ENCODE data around the gene NCKAP5. TPM values are rescaled to one million over a fixed set of nuclear protein-coding genes. Genes with fewer than 3 reads are reported as not detected.

Gene NCKAP5
- total RNA-seq, 1 donor from 2014 or later = 7.7 TPM

DNA sequence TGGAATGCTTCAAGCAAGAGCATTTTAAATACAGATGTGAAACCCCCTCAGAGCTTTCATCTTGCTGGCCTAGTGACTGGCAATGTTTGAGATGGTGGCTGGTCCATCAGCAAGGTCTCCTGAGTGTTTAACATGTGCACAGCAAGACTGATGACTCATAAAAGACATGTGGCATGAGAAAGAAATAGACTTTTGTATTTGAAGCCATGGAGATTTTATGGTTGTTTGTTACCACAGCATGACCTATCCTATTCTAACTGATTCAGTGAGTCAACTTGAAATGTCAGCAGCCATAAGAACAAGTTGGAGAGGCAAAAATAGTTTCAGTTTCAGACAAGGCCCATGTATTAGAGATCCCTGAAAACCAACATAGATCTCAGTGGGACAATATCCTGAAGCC lies 743.5 kb downstream of the NCKAP5 start:
- TF ChIP-seq, protein P1, sequence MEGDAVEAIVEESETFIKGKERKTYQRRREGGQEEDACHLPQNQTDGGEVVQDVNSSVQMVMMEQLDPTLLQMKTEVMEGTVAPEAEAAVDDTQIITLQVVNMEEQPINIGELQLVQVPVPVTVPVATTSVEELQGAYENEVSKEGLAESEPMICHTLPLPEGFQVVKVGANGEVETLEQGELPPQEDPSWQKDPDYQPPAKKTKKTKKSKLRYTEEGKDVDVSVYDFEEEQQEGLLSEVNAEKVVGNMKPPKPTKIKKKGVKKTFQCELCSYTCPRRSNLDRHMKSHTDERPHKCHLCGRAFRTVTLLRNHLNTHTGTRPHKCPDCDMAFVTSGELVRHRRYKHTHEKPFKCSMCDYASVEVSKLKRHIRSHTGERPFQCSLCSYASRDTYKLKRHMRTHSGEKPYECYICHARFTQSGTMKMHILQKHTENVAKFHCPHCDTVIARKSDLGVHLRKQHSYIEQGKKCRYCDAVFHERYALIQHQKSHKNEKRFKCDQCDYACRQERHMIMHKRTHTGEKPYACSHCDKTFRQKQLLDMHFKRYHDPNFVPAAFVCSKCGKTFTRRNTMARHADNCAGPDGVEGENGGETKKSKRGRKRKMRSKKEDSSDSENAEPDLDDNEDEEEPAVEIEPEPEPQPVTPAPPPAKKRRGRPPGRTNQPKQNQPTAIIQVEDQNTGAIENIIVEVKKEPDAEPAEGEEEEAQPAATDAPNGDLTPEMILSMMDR (conservative IDR thresholded peaks at IDR 0.05) = no peak
- Mint-ChIP-seq H3K27ac (no peak overlapping the region), H3K9me3 (peaks cover 4% of the 10 kb centered on the region), H3K4me1 (ENCODE audit: unreplicated experiment) (no peaks in the 10 kb centered on the region), H3K4me3 (no peak overlapping the region), H3K27me3 (no peaks in the 10 kb centered on the region), H3K36me3 (peaks cover 4% of the 10 kb centered on the region)
- no peak for DNase-seq (ENCODE audit: extremely low spot score, unreplicated experiment)

DNA sequence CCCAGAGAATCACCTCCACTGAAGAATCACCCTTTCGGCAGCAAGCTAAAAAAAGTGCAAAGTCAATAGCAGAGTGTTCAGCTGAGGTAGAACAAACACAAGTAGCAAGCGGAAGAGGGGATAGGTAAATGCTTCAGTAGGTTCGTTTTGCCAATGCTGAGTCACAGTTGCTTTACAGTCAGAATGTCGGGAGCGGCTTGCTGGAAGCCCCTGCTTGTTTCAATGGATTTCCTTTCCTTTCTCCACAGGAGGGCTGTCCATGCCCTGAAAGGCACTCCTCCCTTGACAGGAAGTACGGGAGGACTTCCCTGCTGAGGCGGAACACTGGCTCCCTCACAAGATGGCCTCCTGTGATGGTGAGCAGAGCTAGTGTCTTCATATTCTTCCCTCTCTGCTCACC lies 752.0 kb downstream of the NCKAP5 start:
- H3K4me1 Mint-ChIP-seq (ENCODE audit: unreplicated experiment) = no peaks in the 10 kb centered on the region
- TF ChIP-seq, protein P1 (conservative IDR thresholded peaks at IDR 0.05) = no peak
- no peak for DNase-seq (ENCODE audit: extremely low spot score, unreplicated experiment)
- no peaks in the 10 kb centered on the region for H3K27me3 Mint-ChIP-seq
- H3K36me3 Mint-ChIP-seq = no peaks in the 10 kb centered on the region
- H3K9me3 Mint-ChIP-seq = no peaks in the 10 kb centered on the region
- H3K4me3 Mint-ChIP-seq = no peak overlapping the region
- H3K27ac Mint-ChIP-seq = no peak overlapping the region

DNA sequence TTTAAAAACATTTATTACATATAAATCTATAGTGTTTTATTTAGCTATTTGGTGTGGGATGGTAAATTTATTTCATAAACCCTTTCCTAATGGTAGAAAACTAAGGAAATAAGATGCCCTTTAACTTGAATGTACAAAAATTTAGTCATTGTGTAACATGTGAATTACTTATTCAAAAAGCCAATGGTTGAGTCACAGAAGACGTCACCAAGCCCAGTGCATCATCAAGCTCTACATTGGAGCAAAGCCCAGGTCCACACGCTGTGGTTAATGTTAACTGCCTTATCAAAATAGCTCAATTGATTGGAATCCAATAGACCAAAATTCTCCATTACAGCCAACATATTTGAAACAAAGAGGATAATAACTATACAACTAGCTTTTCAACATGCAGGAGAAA lies 752.7 kb downstream of the NCKAP5 start:
- no peak overlapping the region for H3K4me3 Mint-ChIP-seq
- DNase-seq (ENCODE audit: extremely low spot score, unreplicated experiment) = no peak
- TF ChIP-seq, protein P1 (conservative IDR thresholded peaks at IDR 0.05) = no peak

DNA sequence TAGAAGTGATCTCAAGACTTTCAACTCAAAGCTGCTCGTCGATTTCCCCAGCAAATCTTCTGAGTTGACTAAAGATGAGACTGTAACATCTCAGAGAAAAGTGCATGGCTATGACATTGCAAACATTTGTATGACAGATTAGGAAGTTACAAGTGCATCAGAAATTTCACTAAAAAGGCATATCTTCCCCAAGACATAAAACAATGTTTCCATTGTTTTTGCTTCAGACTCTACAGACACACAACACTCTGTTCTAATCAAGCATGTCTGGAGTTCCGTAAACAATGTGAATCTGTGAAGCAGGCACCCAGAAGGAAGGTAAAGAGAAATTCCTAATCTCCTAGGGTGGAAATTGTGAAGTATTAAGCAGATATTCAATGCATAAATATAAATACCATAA lies 753.6 kb downstream of the NCKAP5 start:
- TF ChIP-seq, protein P1 (conservative IDR thresholded peaks at IDR 0.05) = no peak
- Mint-ChIP-seq H3K4me3 (no peak overlapping the region), H3K27me3 (no peaks in the 10 kb centered on the region), H3K9me3 (no peaks in the 10 kb centered on the region), H3K36me3 (no peaks in the 10 kb centered on the region), H3K27ac (no peak overlapping the region), H3K4me1 (ENCODE audit: unreplicated experiment) (no peaks in the 10 kb centered on the region)
- no peak for DNase-seq (ENCODE audit: extremely low spot score, unreplicated experiment)

More for the DNA sequence above, 752.7 kb downstream of the NCKAP5 start:
- Mint-ChIP-seq H3K27me3 (no peaks in the 10 kb centered on the region), H3K27ac (no peak overlapping the region), H3K36me3 (no peaks in the 10 kb centered on the region), H3K9me3 (no peaks in the 10 kb centered on the region), H3K4me1 (ENCODE audit: unreplicated experiment) (no peaks in the 10 kb centered on the region)

DNA sequence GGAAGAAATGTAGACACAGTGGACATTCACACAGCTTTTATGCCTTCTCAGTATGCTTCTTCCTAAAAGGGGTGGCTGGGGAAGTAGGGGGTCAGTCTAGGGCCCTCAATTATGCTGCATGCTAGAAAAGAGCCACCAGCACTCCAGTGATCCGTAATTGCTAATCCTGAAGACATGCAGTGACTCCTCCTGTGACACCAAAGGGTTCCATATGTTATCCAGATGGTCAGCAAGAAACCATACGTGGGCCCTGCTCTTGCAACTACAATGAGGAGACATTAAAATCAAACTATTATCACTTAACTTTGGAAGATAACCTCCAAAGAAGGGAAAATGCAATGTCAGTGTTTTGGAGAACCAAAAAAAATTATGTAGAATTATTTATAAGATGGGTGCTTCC lies 754.8 kb downstream of the NCKAP5 start:
- Mint-ChIP-seq H3K4me3 (no peak overlapping the region), H3K9me3 (peaks cover 3% of the 10 kb centered on the region), H3K36me3 (no peaks in the 10 kb centered on the region), H3K4me1 (ENCODE audit: unreplicated experiment) (no peaks in the 10 kb centered on the region), H3K27me3 (no peaks in the 10 kb centered on the region), H3K27ac (no peak overlapping the region)
- no peak for DNase-seq (ENCODE audit: extremely low spot score, unreplicated experiment)
- TF ChIP-seq, protein P1 (conservative IDR thresholded peaks at IDR 0.05) = no peak
